ENCODE measurements around the gene RAB44.

Gene RAB44

DNA sequence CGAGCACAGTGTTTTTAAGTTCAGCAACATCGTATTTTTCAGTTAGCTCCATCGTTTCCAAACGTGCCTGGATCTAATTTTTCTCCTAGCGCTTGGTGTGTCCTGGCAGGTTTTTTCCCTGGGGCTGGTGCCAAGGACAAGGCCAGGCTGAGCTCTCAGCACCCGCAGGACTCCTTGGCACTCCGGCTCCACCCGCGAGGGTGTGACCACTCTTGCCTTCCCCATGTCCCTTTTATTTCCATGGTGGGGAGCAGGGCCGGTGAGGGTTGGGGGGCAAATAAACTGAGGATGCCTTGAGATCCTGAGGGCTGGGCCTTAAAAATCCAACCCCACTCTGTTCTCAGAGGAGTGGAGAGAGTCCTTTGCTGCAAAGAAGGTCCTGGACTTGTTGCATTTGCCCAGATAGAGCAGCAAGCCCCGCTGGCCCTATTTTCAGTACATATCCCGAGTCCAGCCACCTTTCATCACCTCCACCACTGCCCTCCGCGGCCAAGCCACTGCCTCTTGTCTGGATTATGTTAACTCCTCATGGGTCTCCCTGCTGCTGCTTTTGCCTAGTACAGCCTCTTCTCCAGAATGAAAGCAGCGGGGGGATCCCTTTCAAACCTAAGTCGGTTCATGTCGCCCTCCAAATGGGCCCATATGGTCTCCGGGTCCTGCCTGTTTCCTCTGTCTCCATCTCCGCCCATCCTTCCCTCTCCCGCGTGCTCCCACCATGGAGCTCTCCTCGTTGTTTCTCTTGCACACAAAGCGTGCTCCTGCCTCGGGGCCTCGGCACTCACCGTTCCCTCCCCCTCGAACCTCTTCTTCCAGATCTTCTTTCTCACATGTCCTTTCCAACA lies 4.5 kb upstream of the RAB44 start:
- no peak overlapping the region for H3K4me3 ChIP-seq (replicated peaks in 1 of 2; ENCODE audit: low read depth in 2 of 2, low read length in 2 of 2)
- DNase-seq (ENCODE audit: low read depth in 2 of 2): peak in 1 of 2 donors; percentile 56
- TF ChIP-seq, protein P1, sequence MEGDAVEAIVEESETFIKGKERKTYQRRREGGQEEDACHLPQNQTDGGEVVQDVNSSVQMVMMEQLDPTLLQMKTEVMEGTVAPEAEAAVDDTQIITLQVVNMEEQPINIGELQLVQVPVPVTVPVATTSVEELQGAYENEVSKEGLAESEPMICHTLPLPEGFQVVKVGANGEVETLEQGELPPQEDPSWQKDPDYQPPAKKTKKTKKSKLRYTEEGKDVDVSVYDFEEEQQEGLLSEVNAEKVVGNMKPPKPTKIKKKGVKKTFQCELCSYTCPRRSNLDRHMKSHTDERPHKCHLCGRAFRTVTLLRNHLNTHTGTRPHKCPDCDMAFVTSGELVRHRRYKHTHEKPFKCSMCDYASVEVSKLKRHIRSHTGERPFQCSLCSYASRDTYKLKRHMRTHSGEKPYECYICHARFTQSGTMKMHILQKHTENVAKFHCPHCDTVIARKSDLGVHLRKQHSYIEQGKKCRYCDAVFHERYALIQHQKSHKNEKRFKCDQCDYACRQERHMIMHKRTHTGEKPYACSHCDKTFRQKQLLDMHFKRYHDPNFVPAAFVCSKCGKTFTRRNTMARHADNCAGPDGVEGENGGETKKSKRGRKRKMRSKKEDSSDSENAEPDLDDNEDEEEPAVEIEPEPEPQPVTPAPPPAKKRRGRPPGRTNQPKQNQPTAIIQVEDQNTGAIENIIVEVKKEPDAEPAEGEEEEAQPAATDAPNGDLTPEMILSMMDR (IDR thresholded peaks at IDR 0.05; ENCODE audit: low read depth, low read length): no peak

DNA sequence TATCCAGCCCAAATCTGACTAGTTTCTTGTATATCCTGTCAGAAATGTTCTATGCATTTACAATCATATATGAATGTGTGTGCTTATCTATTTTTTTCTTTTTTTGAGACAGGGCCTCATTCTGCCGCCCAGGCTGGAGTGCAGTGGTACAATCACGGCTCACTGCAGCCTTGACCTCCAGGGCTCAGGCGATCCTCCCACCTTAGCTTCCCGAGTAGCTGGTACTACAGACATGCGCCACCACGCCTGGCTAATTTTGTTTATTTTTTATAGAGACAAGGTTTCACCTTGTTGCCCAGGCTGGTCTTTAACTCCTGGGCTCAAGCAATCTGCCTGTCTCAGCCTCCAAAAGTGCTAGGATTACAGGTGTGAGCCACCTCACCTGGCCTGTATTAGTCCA lies 3.0 kb upstream of the RAB44 start:
- TF ChIP-seq, protein P1 (IDR thresholded peaks at IDR 0.05; ENCODE audit: low read depth, low read length): no peak
- no peak for DNase-seq (ENCODE audit: low read depth in 2 of 2)
- no peak overlapping the region for H3K4me3 ChIP-seq (replicated peaks in 1 of 2; ENCODE audit: low read depth in 2 of 2, low read length in 2 of 2)

DNA sequence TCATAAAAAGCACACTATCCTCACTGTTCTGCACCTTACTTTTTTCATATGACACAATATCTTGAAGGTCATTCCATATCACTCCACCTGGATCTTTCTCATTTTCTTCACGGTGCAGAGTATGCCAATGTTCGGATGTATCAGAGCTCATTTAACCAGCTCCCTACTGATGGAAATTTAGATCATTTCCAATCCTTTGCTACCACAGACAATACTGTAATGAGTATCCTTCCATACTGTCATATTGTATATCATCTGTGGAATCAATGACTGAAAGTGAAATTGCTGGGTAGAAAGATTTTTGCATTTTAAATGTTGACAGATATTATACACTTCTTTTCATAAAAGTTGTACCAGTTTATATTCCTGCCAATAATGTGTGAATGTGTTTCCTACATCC lies 2.2 kb upstream of the RAB44 start:
- no peak for DNase-seq (ENCODE audit: low read depth in 2 of 2)
- H3K4me3 ChIP-seq (replicated peaks in 1 of 2; ENCODE audit: low read depth in 2 of 2, low read length in 2 of 2): no peak overlapping the region
- TF ChIP-seq, protein P1 (IDR thresholded peaks at IDR 0.05; ENCODE audit: low read depth, low read length): no peak

DNA sequence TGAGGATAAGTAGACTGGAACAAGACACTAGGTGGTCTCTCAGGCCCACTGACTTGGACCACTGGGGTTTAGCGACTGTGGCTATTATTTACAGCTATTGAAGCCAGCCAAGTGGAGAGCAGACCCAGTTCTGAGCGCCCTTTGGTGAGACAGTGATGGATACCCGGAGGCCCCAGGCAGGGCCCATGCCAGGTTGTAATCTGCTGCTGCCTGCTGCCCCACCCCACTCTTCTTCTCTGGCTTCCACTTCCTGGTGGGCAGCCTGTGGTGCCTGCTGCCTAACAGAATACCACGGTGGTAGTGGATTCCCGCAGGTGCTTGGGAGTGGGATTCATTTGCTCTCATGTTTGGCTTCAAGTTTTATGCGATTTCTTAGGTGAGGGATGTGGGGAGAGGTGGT lies 570 bp downstream of the RAB44 start:
- TF ChIP-seq, protein P1 (IDR thresholded peaks at IDR 0.05; ENCODE audit: low read depth, low read length): no peak
- DNase-seq (ENCODE audit: low read depth in 2 of 2): no peak
- H3K4me3 ChIP-seq (replicated peaks in 1 of 2; ENCODE audit: low read depth in 2 of 2, low read length in 2 of 2): no peak overlapping the region

DNA sequence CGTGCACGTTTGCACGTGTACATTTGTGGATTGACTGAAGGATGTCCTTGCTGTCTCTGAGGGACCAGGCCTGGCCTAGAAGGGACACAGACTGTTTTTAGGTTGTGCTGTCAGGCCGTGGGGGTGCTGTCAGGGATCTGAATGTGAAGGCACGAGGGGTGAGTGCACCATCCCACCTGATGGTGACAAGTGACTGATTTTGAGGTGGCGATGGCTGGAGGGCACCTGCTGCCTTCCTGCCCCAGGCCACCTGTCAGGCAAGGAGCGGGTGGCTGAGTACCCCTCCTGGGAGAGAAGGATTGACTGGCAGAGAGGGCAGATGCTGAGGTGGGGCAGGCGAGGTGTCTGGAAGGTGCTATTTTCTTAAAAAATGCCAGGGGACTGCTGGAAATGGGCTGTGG lies 1.2 kb downstream of the RAB44 start:
- DNase-seq (ENCODE audit: low read depth in 2 of 2): no peak
- TF ChIP-seq, protein P1 (IDR thresholded peaks at IDR 0.05; ENCODE audit: low read depth, low read length): no peak
- no peak overlapping the region for H3K4me3 ChIP-seq (replicated peaks in 1 of 2; ENCODE audit: low read depth in 2 of 2, low read length in 2 of 2)

DNA sequence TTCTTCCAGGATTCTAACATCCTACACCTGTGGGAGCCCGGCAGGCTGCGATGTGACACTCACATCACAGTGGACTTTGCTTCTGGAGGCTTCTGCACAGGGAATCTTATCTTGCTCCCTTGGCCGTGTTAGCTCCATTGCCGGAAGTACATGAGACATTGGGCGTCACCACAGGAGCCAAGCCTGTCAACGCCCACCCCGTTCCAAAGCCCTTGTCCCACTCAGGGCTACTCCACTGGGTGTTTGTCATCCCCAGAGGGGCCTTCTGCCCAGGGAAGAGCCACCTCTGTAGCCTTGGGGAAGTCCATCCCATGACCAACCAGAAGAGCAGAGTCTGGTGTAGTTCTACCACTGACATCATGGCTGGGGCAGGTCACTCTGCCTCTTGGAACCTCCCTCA lies 1.7 kb downstream of the RAB44 start:
- H3K4me3 ChIP-seq (replicated peaks in 1 of 2; ENCODE audit: low read depth in 2 of 2, low read length in 2 of 2): no peak overlapping the region
- TF ChIP-seq, protein P1 (IDR thresholded peaks at IDR 0.05; ENCODE audit: low read depth, low read length): no peak
- DNase-seq (ENCODE audit: low read depth in 2 of 2): peak in 1 of 2 donors; percentile 15

All from cardiac fibroblast (primary cell).